ENCODE results near the gene SPDEF. TPM values are rescaled to one million over a fixed set of nuclear protein-coding genes. Genes with fewer than 3 reads are reported as not detected.

Gene SPDEF
- total RNA-seq, 2 experiments from 2014 or later: 0.34 to 0.54 TPM

DNA sequence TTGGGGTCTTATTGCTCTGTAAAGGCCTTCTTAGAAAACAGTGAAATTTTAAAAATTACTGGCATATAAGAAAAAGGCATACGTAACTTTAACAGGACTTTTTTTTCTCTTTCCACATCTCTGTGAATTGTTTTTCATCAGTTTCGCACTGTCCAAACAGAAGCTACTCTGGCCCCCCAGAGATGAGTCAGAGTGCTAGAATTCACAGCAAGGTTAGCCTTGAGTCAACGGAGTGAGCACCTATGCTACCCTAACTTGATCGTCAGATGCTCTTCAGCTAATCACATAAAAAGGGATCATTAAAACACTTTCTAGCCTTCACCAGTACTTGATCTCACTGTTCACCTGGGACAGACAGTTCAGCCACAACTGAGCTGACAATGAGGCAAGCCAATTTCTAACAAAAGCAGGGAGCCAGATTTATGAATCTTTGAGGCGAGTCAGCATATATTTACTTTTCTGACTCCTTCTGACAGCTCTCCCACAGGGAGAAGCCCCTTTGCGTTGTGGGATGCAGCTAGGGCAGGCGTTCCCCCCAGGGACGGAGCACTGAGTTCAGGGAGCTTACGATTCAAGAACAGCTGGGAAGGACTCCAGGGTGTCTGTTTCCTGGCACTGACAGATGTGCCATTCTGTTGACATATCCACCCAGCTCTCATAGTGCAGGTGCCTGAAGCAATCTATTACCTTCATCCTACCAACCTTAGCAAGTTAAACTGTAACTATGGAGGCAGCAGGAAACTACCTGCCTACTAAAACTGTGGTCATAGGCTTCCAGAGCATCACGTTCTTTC is 46.4 kb upstream of the SPDEF start:
- Histone ChIP-seq H3K4me3 (ENCODE audit: low read depth, low read length, poor library complexity, severe bottlenecking) (no peak overlapping the region), H3K4me2 (ENCODE audit: low read length) (no peak overlapping the region), H3K27ac (ENCODE audit: low read depth, low read length, poor library complexity, severe bottlenecking) (no peak overlapping the region), H3K9me3 (ENCODE audit: low read length) (no peaks in the 10 kb centered on the region), H4K20me1 (ENCODE audit: insufficient read depth, low read length) (peaks cover 4% of the 10 kb centered on the region; the same call in 1 of the 2 replicates), H3K4me1 (ENCODE audit: insufficient read depth, low read length, poor library complexity, severe bottlenecking) (no peaks in the 10 kb centered on the region), H3K9me2 (ENCODE audit: insufficient read depth, low read length) (no peaks in the 10 kb centered on the region), H2AFZ (ENCODE audit: low read length) (no peak overlapping the region), H3K79me2 (ENCODE audit: insufficient read depth, low read depth, low read length) (peaks cover 22% of the 10 kb centered on the region; the same call in 1 of the 2 replicates), H3K36me3 (ENCODE audit: insufficient read depth, low read length) (peaks cover 63% of the 10 kb centered on the region)
- POLR2A ChIA-PET: interaction anchor here (1.4 kb wide), 1 partner anchor 11 kb away, joined by 4 read pairs; no protein-coding TSS in a partner anchor
- BruUV-seq (replicated peaks): no TSS peak
- intact Hi-C loops (cut with micrococcal nuclease; ENCODE audit: unreplicated experiment): no loop called here
- no peak for DNase-seq (ENCODE audit: low spot score)
- CTCF ChIA-PET (ENCODE audit: unreplicated experiment): interaction anchor here (0.6 kb wide), 1 partner anchor 210 kb away, joined by 3 read pairs; the partner anchor contains the start of gene NUDT3
- TF ChIP-seq EZH2phosphoT487 (IDR thresholded peaks at IDR 0.05; ENCODE audit: borderline replicate concordance, low read depth, low read length): no peak
- TF ChIP-seq, protein P1, sequence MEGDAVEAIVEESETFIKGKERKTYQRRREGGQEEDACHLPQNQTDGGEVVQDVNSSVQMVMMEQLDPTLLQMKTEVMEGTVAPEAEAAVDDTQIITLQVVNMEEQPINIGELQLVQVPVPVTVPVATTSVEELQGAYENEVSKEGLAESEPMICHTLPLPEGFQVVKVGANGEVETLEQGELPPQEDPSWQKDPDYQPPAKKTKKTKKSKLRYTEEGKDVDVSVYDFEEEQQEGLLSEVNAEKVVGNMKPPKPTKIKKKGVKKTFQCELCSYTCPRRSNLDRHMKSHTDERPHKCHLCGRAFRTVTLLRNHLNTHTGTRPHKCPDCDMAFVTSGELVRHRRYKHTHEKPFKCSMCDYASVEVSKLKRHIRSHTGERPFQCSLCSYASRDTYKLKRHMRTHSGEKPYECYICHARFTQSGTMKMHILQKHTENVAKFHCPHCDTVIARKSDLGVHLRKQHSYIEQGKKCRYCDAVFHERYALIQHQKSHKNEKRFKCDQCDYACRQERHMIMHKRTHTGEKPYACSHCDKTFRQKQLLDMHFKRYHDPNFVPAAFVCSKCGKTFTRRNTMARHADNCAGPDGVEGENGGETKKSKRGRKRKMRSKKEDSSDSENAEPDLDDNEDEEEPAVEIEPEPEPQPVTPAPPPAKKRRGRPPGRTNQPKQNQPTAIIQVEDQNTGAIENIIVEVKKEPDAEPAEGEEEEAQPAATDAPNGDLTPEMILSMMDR (conservative IDR thresholded peaks at IDR 0.05; ENCODE audit: low read length): no peak

DNA sequence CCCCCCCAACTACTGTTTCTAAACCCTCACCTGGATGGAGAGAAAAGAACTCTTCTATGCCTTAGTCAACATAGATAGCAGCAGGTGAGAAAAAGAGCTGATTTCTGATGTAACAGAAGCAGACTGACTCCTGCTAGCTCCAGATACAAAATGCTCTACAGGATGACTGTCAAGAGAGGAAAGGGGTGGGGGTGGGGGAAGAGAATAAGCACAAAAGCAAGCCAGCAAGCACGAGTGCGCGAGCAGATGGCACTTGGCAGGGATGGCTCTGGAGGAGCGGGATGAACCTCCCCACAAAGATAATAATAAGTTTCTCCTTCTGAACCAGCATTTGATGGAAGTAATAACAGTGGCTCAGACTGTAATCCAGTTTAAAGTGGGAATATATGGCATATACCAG is 45.6 kb upstream of the SPDEF start:
- CTCF ChIA-PET (ENCODE audit: unreplicated experiment): interaction anchor here (0.6 kb wide), 1 partner anchor 209 kb away, joined by 3 read pairs; the partner anchor contains the start of gene NUDT3
- no TSS peak for BruUV-seq (replicated peaks)
- H3K4me3 ChIP-seq (ENCODE audit: low read depth, low read length, poor library complexity, severe bottlenecking): no peak overlapping the region
- intact Hi-C loops (cut with micrococcal nuclease; ENCODE audit: unreplicated experiment): no loop called here
- H4K20me1 ChIP-seq (ENCODE audit: insufficient read depth, low read length): peaks cover 4% of the 10 kb centered on the region; the same call in 1 of the 2 replicates
- peaks cover 58% of the 10 kb centered on the region for H3K36me3 ChIP-seq (ENCODE audit: insufficient read depth, low read length)
- no peaks in the 10 kb centered on the region for H3K9me3 ChIP-seq (ENCODE audit: low read length)
- no peak overlapping the region for H3K27ac ChIP-seq (ENCODE audit: low read depth, low read length, poor library complexity, severe bottlenecking)
- H3K9me2 ChIP-seq (ENCODE audit: insufficient read depth, low read length): no peaks in the 10 kb centered on the region
- no peak overlapping the region for H2AFZ ChIP-seq (ENCODE audit: low read length)
- no peak for DNase-seq (ENCODE audit: low spot score)
- POLR2A ChIA-PET: interaction anchor here (1.4 kb wide), 1 partner anchor 10 kb away, joined by 4 read pairs; no protein-coding TSS in a partner anchor
- no peaks in the 10 kb centered on the region for H3K4me1 ChIP-seq (ENCODE audit: insufficient read depth, low read length, poor library complexity, severe bottlenecking)
- H3K4me2 ChIP-seq (ENCODE audit: low read length): no peak overlapping the region
- peaks cover 17% of the 10 kb centered on the region; the same call in 1 of the 2 replicates for H3K79me2 ChIP-seq (ENCODE audit: insufficient read depth, low read depth, low read length)
- TF ChIP-seq, protein P1 (conservative IDR thresholded peaks at IDR 0.05; ENCODE audit: low read length): no peak
- TF ChIP-seq EZH2phosphoT487 (IDR thresholded peaks at IDR 0.05; ENCODE audit: borderline replicate concordance, low read depth, low read length): no peak

DNA sequence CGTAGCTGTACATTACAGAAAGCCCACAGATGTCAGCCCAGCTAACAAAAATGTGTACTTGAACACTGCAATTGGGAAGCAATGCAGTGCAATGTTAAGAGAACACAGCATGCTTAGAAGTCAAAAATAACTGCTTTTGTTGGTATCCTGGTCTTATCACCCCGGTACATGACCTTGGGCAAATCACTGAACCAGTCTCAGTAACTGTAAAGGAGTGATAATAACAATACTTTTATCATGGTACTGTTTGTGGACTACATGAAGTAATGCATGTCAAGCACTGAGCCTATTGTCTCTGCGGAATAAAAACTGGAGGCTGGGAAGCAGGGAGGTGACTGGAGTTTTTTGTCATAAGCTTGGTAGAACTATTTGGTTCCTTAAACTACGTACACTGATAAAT is 44.7 kb upstream of the SPDEF start:
- intact Hi-C loops (cut with micrococcal nuclease; ENCODE audit: unreplicated experiment): no loop called here
- CTCF ChIA-PET (ENCODE audit: unreplicated experiment): no interaction called here
- H4K20me1 ChIP-seq (ENCODE audit: insufficient read depth, low read length): peaks cover 4% of the 10 kb centered on the region; the same call in 1 of the 2 replicates

More for the DNA sequence above, 44.7 kb upstream of the SPDEF start:
- TF ChIP-seq, protein P1 (conservative IDR thresholded peaks at IDR 0.05; ENCODE audit: low read length): no peak
- TF ChIP-seq EZH2phosphoT487 (IDR thresholded peaks at IDR 0.05; ENCODE audit: borderline replicate concordance, low read depth, low read length): no peak
- Histone ChIP-seq H3K79me2 (ENCODE audit: insufficient read depth, low read depth, low read length) (peaks cover 17% of the 10 kb centered on the region; the same call in 1 of the 2 replicates), H3K4me2 (ENCODE audit: low read length) (no peak overlapping the region), H2AFZ (ENCODE audit: low read length) (no peak overlapping the region), H3K27ac (ENCODE audit: low read depth, low read length, poor library complexity, severe bottlenecking) (no peak overlapping the region), H3K4me3 (ENCODE audit: low read depth, low read length, poor library complexity, severe bottlenecking) (no peak overlapping the region), H3K9me3 (ENCODE audit: low read length) (no peaks in the 10 kb centered on the region), H3K4me1 (ENCODE audit: insufficient read depth, low read length, poor library complexity, severe bottlenecking) (no peaks in the 10 kb centered on the region), H3K36me3 (ENCODE audit: insufficient read depth, low read length) (peaks cover 49% of the 10 kb centered on the region), H3K9me2 (ENCODE audit: insufficient read depth, low read length) (no peaks in the 10 kb centered on the region)
- POLR2A ChIA-PET: interaction anchor here (0.6 to 0.9 kb wide), 3 partner anchors 9 to 347 kb away, joined by 3 to 5 read pairs (median 3); no protein-coding TSS in a partner anchor
- DNase-seq (ENCODE audit: low spot score): no peak
- BruUV-seq (replicated peaks): no TSS peak
